HepG2 (cell line): ENCODE measurements around the gene NUTF2. TPM values are rescaled to one million over a fixed set of nuclear protein-coding genes. Genes with fewer than 3 reads are reported as not detected.
A peak's percentile ranks its signal among the peaks of the same experiment; 100 is the strongest.

ENCODE experiments used
- BCL6 ChIP-seq: IDR thresholded peaks from 2 replicates; pipeline ENCODE4 v1.6.1; 2016; ENCODE audit warnings: missing genetic modification reagents, missing compliant biosample characterization
- BHLHE40 ChIP-seq: IDR thresholded peaks from 2 replicates; pipeline ENCODE4 v1.6.1; 2011; ENCODE audit warnings: low read length, improper control_type of control experiment
- BRD4 ChIP-seq: sonication (generic); formaldehyde crosslinking; IDR thresholded peaks from 2 replicates; pipeline ENCODE4 v1.4.0; 2020; ENCODE audit warnings: missing genetic modification reagents
- CEBPB ChIP-seq: IDR thresholded peaks from 2 replicates; pipeline ENCODE4 v1.6.1; 2011; ENCODE audit warnings: low read depth, low read length, improper control_type of control experiment, borderline replicate concordance
- DMAP1 ChIP-seq: IDR thresholded peaks from 2 replicates; pipeline ENCODE4 v1.6.1; 2016
- FOSL1 ChIP-seq: sonication (generic); formaldehyde crosslinking; IDR thresholded peaks from 2 replicates; pipeline ENCODE4 v1.9.0; 2021; ENCODE audit warnings: missing genetic modification reagents, borderline replicate concordance
- FOXA3 ChIP-seq: IDR thresholded peaks from 2 replicates; pipeline ENCODE4 v1.6.1; 2016; ENCODE audit warnings: missing genetic modification reagents, missing compliant biosample characterization
- HHEX ChIP-seq: IDR thresholded peaks from 2 replicates; pipeline ENCODE4 v1.6.1; 2016; ENCODE audit warnings: control low read depth
- IRF1 ChIP-seq: sonication (generic); formaldehyde crosslinking; IDR thresholded peaks from 2 replicates; pipeline ENCODE4 v1.4.0; 2020; ENCODE audit warnings: low read depth, mild to moderate bottlenecking, missing genetic modification reagents
- MZF1 ChIP-seq: sonication (generic); formaldehyde crosslinking; IDR thresholded peaks from 2 replicates; pipeline ENCODE4 v1.8.1; 2023; ENCODE audit warnings: mild to moderate bottlenecking, missing genetic modification reagents, borderline replicate concordance
- REL ChIP-seq: sonication (generic); formaldehyde crosslinking; conservative IDR thresholded peaks from 2 replicates; pipeline ENCODE4 v1.8.0; 2022; ENCODE audit warnings: mild to moderate bottlenecking, missing genetic modification reagents, moderate library complexity
- RFX1 ChIP-seq: fragments of 450-650 bp; IDR thresholded peaks from 2 replicates; pipeline ENCODE4 v1.6.1; 2017
- SALL1 ChIP-seq: sonication (generic); formaldehyde crosslinking; IDR thresholded peaks from 2 replicates; pipeline ENCODE4 v1.8.0; 2022; ENCODE audit warnings: mild to moderate bottlenecking, missing genetic modification reagents
- SMAD9 ChIP-seq: sonication (generic); formaldehyde crosslinking; IDR thresholded peaks from 2 replicates; pipeline ENCODE4 v1.5.1; 2020; ENCODE audit warnings: mild to moderate bottlenecking, missing genetic modification reagents
- SMC3 ChIP-seq: IDR thresholded peaks from 2 replicates; pipeline ENCODE4 v1.6.1; 2011; ENCODE audit warnings: low read length, improper control_type of control experiment
- TARDBP ChIP-seq: sonication (generic); formaldehyde crosslinking; IDR thresholded peaks from 2 replicates; pipeline ENCODE4 v1.8.0; 2022; ENCODE audit warnings: mild to moderate bottlenecking, missing genetic modification reagents
- TBP ChIP-seq: sonication (generic); formaldehyde crosslinking; IDR thresholded peaks from 2 replicates; pipeline ENCODE4 v1.5.0; 2020; ENCODE audit warnings: missing genetic modification reagents
- ZFX ChIP-seq: sonication (generic); formaldehyde crosslinking; IDR thresholded peaks from 2 replicates; pipeline ENCODE4 v1.4.0; 2020; ENCODE audit warnings: mild to moderate bottlenecking, low read depth, missing genetic modification reagents, moderate library complexity
- ZNF432 ChIP-seq: sonication (generic); formaldehyde crosslinking; IDR thresholded peaks from 2 replicates; pipeline ENCODE4 v1.5.0; 2020; ENCODE audit warnings: missing genetic modification reagents, mild to moderate bottlenecking, borderline replicate concordance
- ZNF546 ChIP-seq: sonication (generic); formaldehyde crosslinking; conservative IDR thresholded peaks from 2 replicates; pipeline ENCODE4 v1.8.1; 2023; ENCODE audit warnings: mild to moderate bottlenecking, missing genetic modification reagents
- ZNF589 ChIP-seq: sonication (generic); formaldehyde crosslinking; conservative IDR thresholded peaks from 2 replicates; pipeline ENCODE4 v1.8.0; 2022; ENCODE audit warnings: mild to moderate bottlenecking, moderate library complexity, missing genetic modification reagents
- ZNF605 ChIP-seq: sonication (generic); formaldehyde crosslinking; IDR thresholded peaks from 2 replicates; pipeline ENCODE4 v1.8.0; 2022; ENCODE audit warnings: mild to moderate bottlenecking, missing genetic modification reagents
- ZNF83 ChIP-seq: sonication (generic); formaldehyde crosslinking; IDR thresholded peaks from 2 replicates; pipeline ENCODE4 v1.4.0; 2020; ENCODE audit warnings: missing genetic modification reagents, mild to moderate bottlenecking, borderline replicate concordance
- ZSCAN30 ChIP-seq: sonication (generic); formaldehyde crosslinking; IDR thresholded peaks from 2 replicates; pipeline ENCODE4 v1.5.0; 2020; ENCODE audit warnings: mild to moderate bottlenecking, missing genetic modification reagents
- ZSCAN31 ChIP-seq: sonication (generic); formaldehyde crosslinking; IDR thresholded peaks from 2 replicates; pipeline ENCODE4 v1.5.0; 2020; ENCODE audit warnings: low read depth, mild to moderate bottlenecking, missing genetic modification reagents
- polyA plus RNA-seq, 8 experiments: library from polyadenylated mRNA; depleted of rRNA in 3 of 8; stranded (reverse) in 7 of 8; unstranded in 1 of 8; fragments of >200 nt; fragmentation: Illumina TruSeq in 4 of 8; extraction: Trizol in 4 of 8; gene quantifications; 2 replicates each; pipeline versions ENCODE4 v1.2.1 to v1.2.3, GENCODE V29; 2011 to 2016; ENCODE audit warnings: low read depth in 4 of 8, missing spikeins in 1 of 8, mixed read lengths in 1 of 8; ENCODE audit not compliant: insufficient read depth in 1 of 8
- total RNA-seq, 5 experiments: library from RNA; depleted of rRNA; stranded (reverse); fragments of >200 nt; fragmentation: Illumina TruSeq; extraction: Trizol; gene quantifications; 2 replicates each; pipeline ENCODE4 v1.2.3, GENCODE V29; 2016; ENCODE audit warnings: low read depth in 1 of 5
- TF ChIP-seq, protein P1 (sequence below): sonication (generic); formaldehyde crosslinking; IDR thresholded peaks from 2 replicates; pipeline ENCODE4 v1.4.0; 2020; ENCODE audit warnings: missing genetic modification reagents, mild to moderate bottlenecking, borderline replicate concordance
- TF ChIP-seq, protein P2 (sequence below): sonication (generic); formaldehyde crosslinking; IDR thresholded peaks from 2 replicates; pipeline ENCODE4 v1.5.1; 2020; ENCODE audit warnings: mild to moderate bottlenecking, missing genetic modification reagents, borderline replicate concordance

Gene NUTF2
- total and polyA plus RNA-seq, 2 of the 13 experiments (the other 11 are each of a cell fraction or from before 2014, with no cell fraction given), result 168 to 214 TPM

GRCh38 chr16:67833415-67834241, 13.1 kb upstream of the NUTF2 start (continued):
- no peak; the same call in 1 of the 2 replicates for TF ChIP-seq REL (CRISPR knock-in tag)
- TF ChIP-seq SALL1, result peak; percentile 87
- 0 out of 2 replicates have a peak, but pooled peaks have one; percentile 21 for TF ChIP-seq SMAD9
- TF ChIP-seq, protein P1, sequence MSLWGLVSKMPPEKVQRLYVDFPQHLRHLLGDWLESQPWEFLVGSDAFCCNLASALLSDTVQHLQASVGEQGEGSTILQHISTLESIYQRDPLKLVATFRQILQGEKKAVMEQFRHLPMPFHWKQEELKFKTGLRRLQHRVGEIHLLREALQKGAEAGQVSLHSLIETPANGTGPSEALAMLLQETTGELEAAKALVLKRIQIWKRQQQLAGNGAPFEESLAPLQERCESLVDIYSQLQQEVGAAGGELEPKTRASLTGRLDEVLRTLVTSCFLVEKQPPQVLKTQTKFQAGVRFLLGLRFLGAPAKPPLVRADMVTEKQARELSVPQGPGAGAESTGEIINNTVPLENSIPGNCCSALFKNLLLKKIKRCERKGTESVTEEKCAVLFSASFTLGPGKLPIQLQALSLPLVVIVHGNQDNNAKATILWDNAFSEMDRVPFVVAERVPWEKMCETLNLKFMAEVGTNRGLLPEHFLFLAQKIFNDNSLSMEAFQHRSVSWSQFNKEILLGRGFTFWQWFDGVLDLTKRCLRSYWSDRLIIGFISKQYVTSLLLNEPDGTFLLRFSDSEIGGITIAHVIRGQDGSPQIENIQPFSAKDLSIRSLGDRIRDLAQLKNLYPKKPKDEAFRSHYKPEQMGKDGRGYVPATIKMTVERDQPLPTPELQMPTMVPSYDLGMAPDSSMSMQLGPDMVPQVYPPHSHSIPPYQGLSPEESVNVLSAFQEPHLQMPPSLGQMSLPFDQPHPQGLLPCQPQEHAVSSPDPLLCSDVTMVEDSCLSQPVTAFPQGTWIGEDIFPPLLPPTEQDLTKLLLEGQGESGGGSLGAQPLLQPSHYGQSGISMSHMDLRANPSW (CRISPR knock-in tag), result peak; percentile 64; the same call in 1 of the 2 replicates
- TF ChIP-seq ZSCAN30, result peak; percentile 50; the same call in 1 of the 2 replicates
- TF ChIP-seq ZNF546 (CRISPR knock-in tag), result 0 out of 2 replicates have a peak, but pooled peaks have one; percentile 53
- TF ChIP-seq, protein P2, sequence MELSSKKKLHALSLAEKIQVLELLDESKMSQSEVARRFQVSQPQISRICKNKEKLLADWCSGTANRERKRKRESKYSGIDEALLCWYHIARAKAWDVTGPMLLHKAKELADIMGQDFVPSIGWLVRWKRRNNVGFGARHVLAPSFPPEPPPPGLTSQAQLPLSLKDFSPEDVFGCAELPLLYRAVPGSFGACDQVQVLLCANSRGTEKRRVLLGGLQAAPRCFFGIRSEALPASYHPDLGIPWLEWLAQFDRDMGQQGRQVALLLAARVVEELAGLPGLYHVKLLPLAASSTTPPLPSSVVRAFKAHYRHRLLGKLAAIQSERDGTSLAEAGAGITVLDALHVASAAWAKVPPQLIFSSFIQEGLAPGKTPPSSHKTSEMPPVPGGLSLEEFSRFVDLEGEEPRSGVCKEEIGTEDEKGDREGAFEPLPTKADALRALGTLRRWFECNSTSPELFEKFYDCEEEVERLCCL, result no peak
- no peak for TF ChIP-seq TBP
- peak; percentile 96; the same call in 1 of the 2 replicates for TF ChIP-seq MZF1 (CRISPR knock-in tag)
- TF ChIP-seq DMAP1 (CRISPR knock-in tag), result peak; percentile 83
- TF ChIP-seq ZNF589 (CRISPR knock-in tag), result no peak
- TF ChIP-seq RFX1, result no peak
- TF ChIP-seq SMC3, result no peak
- TF ChIP-seq ZNF432 (CRISPR knock-in tag), result no peak
- TF ChIP-seq ZNF605, result peak; percentile 99
- TF ChIP-seq BHLHE40, result peak; percentile 7; the same call in 1 of the 2 replicates
- TF ChIP-seq CEBPB, result no peak
- TF ChIP-seq FOSL1 (CRISPR knock-in tag), result peak; percentile 34; the same call in 1 of the 2 replicates
- TF ChIP-seq HHEX (CRISPR knock-in tag), result 0 out of 2 replicates have a peak, but pooled peaks have one; percentile 17
- TF ChIP-seq ZSCAN31 (CRISPR knock-in tag), result peak; percentile 81
- peak; percentile 69 for TF ChIP-seq FOXA3 (CRISPR knock-in tag)
- no peak for TF ChIP-seq ZNF83 (CRISPR knock-in tag)
- peak; percentile 94; the same call in 1 of the 2 replicates for TF ChIP-seq BRD4 (CRISPR knock-in tag)
- no peak; the same call in 1 of the 2 replicates for TF ChIP-seq BCL6 (CRISPR knock-in tag)
- peak; percentile 95 for TF ChIP-seq ZFX (CRISPR knock-in tag)
- peak; percentile 94 for TF ChIP-seq TARDBP
- no peak for TF ChIP-seq IRF1 (CRISPR knock-in tag)
